ENCODE data around the gene TRIM40.
A peak's percentile ranks its signal among the peaks of the same experiment; 100 is the strongest.
"Not testable (repeated sequence)": the region's sequence is repeated elsewhere in the genome, so short reads cannot be mapped to it uniquely, and the experiment has no call there.

The TRIM40 gene

DNA sequence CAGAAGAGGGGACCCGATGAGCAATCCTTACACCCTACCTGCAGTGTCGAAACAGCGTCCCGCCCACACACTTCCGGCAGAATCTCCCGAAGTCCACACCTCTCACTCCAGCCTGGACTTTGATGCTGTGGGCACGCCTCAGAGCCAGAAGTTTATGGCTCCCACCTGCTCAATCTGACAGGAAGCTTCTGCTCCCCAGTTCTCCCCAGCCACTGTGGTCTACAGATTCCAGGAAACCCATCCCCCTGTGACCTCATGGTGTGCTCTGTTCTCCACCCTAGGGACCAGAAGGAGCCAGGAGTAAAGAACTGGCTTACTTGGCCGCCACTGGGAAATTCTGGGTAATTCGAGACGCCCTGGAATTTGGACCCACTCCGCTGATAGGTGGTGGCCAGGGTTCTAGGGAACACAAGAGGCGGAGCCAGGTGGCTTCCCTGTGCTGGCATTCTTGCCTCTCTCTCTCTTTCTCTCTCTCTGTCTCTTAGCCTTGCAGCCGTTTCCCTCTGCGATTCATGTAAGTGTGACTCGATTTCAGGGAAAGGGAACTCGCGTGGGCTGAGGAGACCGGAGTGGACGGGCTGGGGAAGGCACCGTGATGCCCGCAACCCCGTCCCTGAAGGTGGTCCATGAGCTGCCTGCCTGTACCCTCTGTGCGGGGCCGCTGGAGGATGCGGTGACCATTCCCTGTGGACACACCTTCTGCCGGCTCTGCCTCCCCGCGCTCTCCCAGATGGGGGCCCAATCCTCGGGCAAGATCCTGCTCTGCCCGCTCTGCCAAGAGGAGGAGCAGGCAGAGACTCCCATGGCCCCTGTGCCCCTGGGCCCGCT is 27.4 kb downstream of the TRIM40 start, which contains the start of gene TRIM15:
Gene TRIM15 (plus strand): TSS at position 457 of the 828 bp plus-strand sequence. CDS start 139 bp downstream, at position 596.
- peak; percentile 66 for DNase-seq (ENCODE audit: low read depth)

DNA sequence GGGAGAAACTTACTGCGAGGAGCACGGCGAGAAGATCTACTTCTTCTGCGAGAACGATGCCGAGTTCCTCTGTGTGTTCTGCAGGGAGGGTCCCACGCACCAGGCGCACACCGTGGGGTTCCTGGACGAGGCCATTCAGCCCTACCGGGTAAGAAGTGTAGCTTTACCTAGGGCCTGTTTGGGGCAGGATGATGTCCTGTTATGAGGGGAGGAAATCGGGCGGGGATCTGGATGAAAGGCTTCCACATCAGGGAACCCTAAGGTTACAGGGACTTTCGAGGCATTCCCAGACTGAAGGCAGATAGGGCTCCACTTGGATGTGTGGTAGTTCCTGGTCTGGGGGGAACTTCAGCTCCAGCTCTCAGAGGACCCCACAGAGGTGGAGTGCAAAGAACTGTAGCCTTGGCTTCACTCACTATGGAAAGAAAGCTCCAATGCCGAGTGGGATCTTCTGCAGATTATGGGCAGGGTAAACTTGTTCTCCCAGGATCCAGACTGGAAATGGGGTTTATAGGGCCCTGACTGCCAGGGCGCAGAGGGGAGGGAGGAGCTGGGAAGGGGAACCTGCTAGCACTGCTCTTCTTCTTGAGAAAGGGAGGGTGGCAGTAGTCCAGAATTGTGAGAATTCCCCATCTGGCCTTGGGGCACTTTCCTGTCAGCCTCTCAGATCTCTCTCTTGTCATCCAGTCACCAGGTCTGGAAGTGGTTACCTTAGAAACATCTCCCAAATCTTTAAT is 28.1 kb downstream of the TRIM40 start:
- DNase-seq (ENCODE audit: low read depth) = no peak

DNA sequence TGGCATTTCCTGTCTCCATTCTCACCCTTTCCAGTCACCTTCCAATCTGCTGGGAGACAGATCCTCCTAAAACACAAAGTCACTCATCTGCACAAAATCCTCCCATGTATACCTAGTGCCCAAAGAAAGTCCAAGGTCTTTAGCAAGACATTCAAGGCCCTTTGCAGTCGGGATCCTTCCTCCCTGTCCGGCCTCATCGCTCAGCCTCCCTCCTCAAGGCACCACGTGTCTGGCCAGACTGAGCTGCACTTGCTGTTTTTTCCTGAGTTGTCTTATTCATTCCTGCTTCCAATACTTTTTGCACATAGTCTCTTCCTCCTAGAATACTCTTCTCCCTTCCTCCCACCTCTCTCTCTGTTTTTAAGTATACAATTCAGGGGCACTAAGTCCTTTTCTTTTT is 28.8 kb downstream of the TRIM40 start:
- DNase-seq (ENCODE audit: low read depth) = no peak

GRCh38 chr6:30165238-30165637 is 29.3 kb downstream of the TRIM40 start:
- not testable (repeated sequence) for DNase-seq (ENCODE audit: low read depth)

DNA sequence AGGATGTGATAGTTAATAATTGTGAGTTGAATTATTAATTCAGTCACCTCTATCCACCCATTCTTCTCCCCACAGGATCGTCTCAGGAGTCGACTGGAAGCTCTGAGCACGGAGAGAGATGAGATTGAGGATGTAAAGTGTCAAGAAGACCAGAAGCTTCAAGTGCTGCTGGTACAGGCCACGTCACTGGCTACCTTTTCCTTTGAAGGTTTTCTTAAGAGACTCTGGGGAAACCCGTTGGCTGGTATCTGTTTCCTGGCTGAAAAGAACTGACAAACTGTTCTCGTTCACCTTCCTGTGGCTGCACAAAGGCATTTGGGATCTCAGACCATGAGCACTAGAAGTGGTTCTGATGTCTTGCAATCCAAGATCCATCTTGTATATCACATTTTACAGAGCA is 31.2 kb downstream of the TRIM40 start:
- no peak for DNase-seq (ENCODE audit: low read depth)

DNA sequence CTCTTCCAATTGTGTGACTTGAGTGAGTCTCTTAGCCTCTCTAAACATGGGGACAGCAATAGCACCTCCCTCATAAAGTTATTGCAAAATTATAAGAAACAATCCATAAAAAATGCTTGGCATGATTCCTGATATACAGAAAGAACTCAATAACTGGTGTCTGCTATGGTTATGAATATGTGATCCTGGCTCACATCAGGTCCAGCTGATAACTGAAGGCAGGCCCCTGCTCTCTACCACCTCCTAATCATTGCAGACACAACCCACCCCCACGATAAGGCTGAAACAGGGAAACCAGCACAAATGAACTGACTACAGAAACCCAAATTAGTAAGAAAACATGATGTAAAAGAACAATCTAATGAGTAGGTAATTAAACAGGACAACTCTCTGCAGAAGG is 32.8 kb downstream of the TRIM40 start:
- DNase-seq (ENCODE audit: low read depth) = no peak

- no peak for DNase-seq (ENCODE audit: low read depth)
Measured at GRCh38 chr6:30169658-30170614, 34.0 kb downstream of the TRIM40 start.

DNA sequence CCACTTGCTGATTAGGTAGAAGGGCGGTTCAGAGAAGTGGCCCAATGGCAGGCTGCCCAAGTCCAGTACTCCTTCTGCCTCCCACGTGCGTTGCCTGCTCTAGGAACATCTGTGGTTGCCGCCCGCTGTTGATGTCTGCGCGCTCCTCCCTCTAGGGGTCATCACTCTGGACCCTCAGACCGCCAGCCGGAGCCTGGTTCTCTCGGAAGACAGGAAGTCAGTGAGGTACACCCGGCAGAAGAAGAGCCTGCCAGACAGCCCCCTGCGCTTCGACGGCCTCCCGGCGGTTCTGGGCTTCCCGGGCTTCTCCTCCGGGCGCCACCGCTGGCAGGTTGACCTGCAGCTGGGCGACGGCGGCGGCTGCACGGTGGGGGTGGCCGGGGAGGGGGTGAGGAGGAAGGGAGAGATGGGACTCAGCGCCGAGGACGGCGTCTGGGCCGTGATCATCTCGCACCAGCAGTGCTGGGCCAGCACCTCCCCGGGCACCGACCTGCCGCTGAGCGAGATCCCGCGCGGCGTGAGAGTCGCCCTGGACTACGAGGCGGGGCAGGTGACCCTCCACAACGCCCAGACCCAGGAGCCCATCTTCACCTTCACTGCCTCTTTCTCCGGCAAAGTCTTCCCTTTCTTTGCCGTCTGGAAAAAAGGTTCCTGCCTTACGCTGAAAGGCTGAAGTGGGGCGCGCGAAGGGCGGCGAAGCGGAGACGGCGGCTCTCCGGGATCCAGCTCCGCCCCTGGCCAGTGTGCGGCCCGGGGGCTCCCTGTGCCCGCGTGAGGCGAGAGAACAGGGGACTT is 35.9 kb downstream of the TRIM40 start:
- no peak for DNase-seq (ENCODE audit: low read depth)

- DNase-seq (ENCODE audit: low read depth) = no peak
Measured at GRCh38 chr6:30172681-30173080, 36.7 kb downstream of the TRIM40 start.

- no peak for DNase-seq (ENCODE audit: low read depth)
Measured at GRCh38 chr6:30175765-30176164, 39.8 kb downstream of the TRIM40 start.

DNA sequence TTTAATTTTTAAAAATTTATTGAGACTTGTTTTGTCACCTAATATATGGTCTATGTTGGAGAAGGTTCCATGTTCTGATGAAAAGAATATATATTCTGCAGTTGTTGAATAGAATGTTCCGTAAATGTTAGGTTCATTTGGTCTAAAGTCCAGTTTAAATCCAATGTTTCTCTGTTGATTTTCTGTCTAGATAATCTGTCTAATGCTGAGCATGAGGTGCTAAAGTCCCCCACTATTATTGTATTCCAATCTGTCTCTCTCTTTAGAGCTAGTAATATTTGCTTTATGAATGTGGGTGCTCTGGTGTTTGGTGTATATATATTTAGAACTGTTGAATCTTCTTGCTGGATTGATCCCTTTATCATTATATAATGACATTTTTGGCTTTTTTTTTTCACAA is 42.9 kb downstream of the TRIM40 start:
- no peak for DNase-seq (ENCODE audit: low read depth)

- no peak for DNase-seq (ENCODE audit: low read depth)
Measured at GRCh38 chr6:30180145-30180544, 44.2 kb downstream of the TRIM40 start.

GRCh38 chr6:30184417-30185031 is 48.6 kb downstream of the TRIM40 start:
- DNase-seq (ENCODE audit: low read depth) = no peak

- DNase-seq (ENCODE audit: low read depth) = no peak
Measured at GRCh38 chr6:30185846-30186484, 50.0 kb downstream of the TRIM40 start.

- no peak for DNase-seq (ENCODE audit: low read depth)
Measured at GRCh38 chr6:30188541-30188940, 52.6 kb downstream of the TRIM40 start.

DNA sequence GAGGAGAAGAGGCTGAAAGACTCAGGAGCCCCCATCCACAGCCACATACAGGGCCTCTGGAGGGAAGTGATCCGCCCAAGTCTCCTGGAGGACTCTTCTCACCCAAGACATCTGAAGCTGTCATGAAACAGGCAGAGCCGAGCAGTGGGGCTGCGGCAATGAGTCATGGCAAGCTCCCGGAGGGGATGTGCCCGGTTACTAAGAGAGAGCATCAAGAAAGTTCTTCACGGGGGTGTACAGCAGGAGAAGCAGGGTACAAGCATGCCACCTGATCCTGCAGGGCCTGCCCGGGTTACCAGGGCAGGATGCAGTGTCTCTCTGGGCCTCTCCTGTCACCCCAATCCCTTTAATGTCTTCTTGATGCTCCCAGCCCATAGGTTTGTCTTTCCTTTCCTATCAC is 56.1 kb downstream of the TRIM40 start:
- DNase-seq (ENCODE audit: low read depth) = no peak

GRCh38 chr6:30194797-30195690 is 59.1 kb downstream of the TRIM40 start:
- no peak for DNase-seq (ENCODE audit: low read depth)

DNA sequence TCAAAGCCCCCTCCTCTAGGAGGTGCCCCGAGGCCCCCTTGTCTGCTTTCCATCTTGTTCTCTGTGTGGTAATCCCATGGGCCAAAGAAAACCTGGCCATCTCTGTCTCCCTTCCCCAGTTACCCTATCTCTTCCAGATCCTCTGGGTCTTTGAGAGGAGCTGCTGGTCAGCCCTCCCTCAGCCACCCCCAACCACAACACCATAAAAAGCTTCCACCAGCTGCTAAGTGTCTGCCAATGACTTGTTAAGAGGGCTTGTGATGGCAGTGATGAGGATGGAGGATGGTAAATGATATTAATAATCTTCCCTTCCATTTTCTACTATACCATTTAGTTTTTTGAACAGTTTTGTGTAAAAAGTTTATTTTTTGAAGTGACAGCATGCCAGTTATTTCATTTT is 60.0 kb downstream of the TRIM40 start:
- DNase-seq (ENCODE audit: low read depth) = no peak

- no peak for DNase-seq (ENCODE audit: low read depth)
Measured at GRCh38 chr6:30196376-30196775, 60.4 kb downstream of the TRIM40 start.

Data from CMK (cell line).